GM19099 (cell line): ENCODE results near the gene ANKRD20A1.
"Not testable (repeated sequence)": the region's sequence is repeated elsewhere in the genome, so short reads cannot be mapped to it uniquely, and the experiment has no call there.

Experiments
- POLR2A ChIP-seq: IDR thresholded peaks from 3 replicates; pipeline ENCODE4 v1.6.1; 2011; ENCODE audit warnings: low read depth; ENCODE audit not compliant: insufficient read length; ENCODE audit errors: extremely low read depth

The ANKRD20A1 gene

GRCh38 chr9:67858871-67859270 lies at the start of gene ANKRD20A1:
ANKRD20A1 (plus strand) TSS chr9:67858931; CDS start chr9:67859427, 496 bp downstream.
- TF ChIP-seq POLR2A, result not testable (repeated sequence)
